ENCODE data around the gene PLA2G4F.

Gene PLA2G4F

GRCh38 chr15:42165106-42165505 lies 8.7 kb upstream of the PLA2G4F start:
- DNase-seq (ENCODE audit: low read depth) = no peak

DNA sequence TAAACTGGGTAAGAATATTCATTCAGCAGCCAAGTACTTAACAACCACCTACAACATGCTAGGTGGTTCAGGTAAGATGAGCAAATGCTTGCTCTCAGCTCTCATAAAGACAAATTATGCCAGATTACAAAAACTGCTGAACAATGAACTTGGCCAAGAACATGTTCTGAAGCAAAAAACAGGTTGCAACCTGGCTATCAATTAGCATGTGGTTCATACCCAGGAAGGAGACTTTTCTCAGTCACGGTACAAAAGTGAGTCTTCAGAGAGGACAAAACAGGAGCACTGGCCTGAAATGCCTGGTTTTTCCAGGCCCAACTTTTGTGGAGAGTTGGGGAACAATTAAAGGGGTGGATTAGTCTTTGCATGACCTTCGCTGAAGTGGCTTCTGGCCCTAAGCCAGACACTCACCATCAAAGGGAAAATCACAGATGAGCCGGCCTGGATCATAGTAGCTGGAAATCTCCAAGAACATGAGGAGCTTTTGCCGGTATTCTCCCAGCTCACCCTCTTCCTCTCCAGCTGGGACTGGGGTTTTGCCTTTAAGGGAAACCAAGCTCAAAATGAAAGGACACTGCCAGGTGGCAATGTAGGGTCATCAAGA lies 7.6 kb upstream of the PLA2G4F start:
- DNase-seq (ENCODE audit: low read depth) = no peak

DNA sequence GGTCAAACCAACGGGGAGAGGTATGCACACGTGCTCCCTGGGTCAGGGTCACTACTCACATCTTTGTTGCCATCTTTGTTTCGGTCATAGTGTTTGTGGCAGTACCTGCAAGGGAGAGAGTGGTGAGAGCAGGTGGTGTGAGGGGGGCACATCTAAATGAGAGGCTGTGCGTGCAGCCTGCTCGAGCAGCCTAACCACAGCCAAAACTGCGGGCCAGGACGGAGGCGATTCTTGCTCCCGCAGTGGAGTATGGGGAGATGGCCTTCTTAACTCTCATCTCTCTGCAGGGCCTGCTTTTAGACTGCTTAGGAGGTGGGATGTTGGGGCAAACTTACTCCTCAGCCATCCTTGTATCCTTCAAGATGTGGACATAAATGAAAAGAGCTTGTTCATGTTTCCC lies 6.9 kb upstream of the PLA2G4F start:
- no peak for DNase-seq (ENCODE audit: low read depth)

DNA sequence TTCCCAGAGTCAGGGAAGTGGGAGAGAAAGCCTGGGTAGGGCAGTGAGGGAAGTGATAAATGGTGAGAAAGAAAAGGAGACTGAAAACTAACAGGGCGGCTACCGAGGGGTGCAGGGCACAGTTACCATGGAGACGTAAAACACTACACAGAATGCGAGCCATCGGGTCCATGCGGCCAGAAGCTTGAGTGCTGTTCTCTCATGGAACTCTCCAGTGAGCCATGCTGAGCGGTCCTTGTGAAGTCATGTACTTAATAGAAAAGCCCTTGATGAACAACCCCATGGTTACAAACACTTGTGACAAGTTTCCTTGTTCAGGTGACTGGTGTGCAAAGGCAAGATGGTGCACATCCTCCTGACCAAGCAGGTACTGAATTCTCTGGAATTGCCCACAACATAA lies 3.7 kb upstream of the PLA2G4F start:
- no peak for DNase-seq (ENCODE audit: low read depth)

DNA sequence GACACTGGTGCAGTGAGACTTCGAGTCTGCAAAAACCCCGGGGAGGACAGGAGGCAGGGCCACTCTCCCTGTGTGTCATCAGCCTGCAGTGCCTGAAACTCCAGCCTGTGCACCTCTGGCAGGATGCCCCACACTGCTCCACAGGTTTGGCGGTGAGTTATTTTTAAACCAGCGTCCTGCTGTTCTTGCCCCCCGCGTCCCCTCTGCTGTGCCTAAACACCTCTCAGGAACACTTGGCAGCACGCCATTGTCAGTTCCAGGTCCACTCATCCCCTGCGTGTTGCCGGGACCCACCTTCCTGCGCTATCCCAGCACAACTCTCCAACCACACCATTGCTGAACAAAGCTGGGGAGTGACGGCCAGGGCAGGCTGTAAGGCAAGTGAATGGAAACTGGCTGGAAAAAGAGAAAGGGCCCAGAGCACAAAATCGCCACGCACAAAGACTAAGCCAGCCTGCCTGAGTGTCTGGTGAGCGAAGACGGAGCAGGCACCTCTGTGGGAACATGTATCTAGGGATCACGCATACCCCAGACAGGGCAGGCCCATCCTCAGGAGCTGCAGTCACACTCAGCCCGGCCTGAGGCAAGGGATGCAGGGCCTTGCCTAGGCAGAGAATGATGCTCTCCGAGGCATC lies 3.1 kb upstream of the PLA2G4F start:
- no peak for DNase-seq (ENCODE audit: low read depth)

- no peak for DNase-seq (ENCODE audit: low read depth)
These were observed 2.5 kb upstream of the PLA2G4F start for GRCh38 chr15:42158941-42159340.

GRCh38 chr15:42157981-42158765 lies 1.7 kb upstream of the PLA2G4F start:
- DNase-seq (ENCODE audit: low read depth) = no peak

- no peak for DNase-seq (ENCODE audit: low read depth)
These were observed 945 bp upstream of the PLA2G4F start for GRCh38 chr15:42157381-42157780.

DNA sequence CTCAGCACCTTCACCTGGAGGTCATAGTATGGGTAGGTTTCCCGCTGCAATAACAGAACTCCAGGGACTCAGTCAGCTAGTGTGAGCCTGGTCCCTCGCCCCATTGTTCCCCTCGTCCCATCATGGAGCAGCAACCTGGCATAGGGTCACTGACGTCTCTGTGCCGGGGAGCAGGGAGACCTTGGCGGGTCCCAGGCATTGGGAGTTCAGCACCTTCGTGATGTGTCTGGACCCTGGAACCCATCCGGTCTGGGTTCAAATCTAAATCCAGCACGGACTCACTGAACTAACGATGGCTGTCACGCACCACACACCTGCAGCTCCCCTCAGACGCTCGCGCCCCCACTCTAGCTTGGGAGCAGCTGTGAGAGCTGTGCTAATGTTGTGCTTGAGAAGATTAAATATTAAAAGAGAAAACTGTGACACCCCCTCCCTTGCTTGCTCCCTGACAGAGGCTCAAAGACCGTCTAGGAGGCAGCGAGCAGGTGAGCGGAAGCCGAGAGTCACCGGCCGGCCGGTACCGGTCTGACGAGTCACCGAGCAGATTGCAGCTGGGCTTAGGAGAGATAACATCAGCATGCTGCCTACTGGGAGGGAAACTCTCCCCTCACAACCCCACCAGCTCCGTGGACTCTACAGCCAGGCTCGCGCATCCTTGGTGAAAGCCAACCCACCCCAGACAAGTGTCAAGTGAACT lies 742 bp downstream of the PLA2G4F start:
- DNase-seq (ENCODE audit: low read depth) = no peak

DNA sequence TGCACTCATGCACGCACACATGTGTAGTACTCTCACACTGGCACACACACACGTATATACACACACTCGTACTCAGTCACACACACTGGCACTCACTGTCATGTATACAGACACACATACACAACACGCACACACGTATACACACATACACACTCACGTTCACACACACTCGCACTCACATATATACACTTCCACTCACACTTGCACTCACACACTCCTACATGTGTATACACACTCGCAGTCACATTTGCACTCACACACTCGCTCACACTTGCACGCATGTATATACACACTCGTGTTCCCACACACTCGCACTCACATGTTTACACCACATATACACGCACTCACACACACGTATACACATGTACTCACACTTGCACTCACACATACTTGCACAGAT lies 1.5 kb downstream of the PLA2G4F start:
- no peak for DNase-seq (ENCODE audit: low read depth)

DNA sequence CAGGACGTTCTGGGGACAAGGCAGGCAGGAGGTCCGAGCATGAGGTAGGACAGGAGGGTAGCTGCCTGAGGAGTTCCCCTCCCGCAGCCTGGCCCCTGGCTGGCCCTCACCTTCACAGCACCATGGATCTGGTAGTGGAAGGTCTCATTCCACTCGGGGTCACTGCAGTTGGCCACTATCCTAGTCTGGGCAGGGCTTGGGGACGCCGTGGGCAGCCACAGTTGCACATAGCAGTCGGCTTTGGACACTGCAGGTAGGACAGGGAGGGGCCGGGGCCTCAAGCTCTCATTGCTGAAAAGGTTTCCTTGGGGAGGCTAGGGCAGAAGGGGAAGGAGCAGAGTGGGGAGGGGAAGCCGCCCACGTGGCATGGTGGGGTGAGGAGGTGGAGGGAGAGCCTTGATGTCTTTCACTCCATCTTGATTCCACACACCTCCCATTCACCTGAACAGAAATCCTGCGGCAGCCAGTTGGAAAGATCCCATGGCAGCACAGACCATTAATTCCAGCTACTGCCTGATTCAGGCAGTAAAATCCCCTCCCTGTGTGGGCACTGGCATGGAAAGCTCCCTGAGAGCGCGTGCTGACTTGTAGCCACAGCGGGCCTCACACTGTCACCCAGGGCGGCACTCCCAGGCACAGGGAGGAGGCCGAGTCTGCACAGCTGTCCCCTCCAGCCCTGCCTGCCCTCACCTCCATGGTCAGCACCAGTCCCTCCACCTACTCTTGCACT lies 2.1 kb downstream of the PLA2G4F start:
- no peak for DNase-seq (ENCODE audit: low read depth)

DNA sequence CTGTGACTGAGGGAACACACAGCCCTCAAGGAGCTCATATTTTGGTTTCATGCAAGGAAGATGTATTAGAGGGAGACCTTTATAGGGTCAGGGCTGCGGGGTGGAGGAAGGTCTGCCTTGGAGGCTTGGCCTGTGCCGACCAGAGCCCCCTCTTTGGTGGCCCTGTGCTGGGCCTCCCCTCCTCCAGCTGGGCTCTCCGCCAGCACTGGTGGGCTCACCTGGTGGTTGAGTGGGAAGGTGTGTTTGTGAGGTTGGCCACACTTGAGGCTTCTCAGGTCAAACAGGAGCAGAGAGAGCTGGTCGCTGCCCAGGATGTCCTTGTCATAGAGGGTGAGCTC lies 2.6 kb downstream of the PLA2G4F start:
- no peak for DNase-seq (ENCODE audit: low read depth)

DNA sequence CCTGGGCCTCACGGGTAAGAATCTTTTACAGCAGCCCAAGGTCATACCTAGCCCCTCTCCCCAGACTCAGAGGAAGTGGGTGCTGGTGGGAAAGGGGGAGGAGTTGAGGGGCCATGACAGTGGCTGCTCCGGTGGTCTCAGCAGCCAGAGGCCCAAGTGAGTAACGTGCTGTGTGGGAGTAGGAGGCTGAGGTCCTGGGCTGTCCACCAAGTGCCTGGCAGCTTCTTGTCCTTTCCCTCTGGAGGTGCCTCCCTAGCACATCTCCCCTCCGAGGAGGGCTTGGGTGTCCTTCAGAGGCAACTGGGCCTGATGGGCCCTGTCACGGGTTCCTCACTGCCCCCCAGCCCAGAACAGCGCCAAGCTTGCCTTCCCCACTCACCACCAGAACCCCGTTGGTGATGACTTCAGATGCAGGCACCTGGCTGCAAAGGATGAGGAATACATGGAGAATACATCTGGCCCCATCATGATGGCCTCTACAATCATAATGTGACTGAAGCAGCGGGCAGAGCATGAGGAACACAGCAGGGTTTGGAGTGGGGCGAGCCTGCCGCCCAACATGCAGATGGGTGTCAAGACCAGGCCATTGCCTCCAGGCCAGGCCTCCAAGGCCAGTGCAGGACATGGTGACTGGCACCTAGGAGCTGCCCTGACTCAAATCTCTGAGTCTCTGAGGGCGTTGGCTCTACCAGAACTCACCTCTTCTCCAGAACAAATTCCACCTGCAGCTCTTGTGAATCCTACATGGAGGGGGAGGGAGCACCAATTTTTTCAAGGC lies 3.3 kb downstream of the PLA2G4F start:
- DNase-seq (ENCODE audit: low read depth) = no peak

DNA sequence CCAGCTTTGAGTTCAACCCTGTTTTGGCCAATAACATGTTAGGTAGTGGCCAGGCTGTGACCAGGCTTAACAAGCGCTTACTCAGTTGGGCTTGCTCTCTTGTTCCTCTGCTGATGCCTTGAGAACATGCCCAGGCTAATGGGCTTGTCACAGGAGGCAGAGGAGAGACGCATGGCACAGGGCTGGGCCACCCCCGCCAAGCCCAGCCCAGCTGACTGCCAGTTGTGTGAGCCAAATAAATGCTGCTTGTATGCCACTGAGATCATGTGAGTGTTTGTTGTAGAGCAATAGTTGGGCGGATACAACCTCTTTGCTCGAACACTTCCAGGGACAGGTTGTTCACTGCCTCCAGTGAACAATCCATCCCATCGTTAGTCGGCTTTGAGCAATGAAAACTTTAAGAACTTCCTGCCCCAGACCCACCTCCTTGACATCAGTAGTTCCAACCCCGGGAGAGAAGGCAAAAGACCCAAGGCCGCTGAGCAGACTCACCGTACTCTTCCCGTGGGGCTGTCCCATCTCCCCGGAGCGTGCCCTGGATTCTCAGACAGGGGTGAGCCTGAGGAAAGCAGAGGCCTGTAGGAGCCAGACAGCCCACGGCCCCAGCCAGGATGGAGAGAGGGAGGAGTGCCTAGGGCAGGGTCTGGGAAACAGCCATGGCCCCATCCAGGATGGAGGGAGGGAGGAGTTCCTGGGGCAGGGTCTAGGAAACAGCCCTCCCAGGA lies 4.1 kb downstream of the PLA2G4F start:
- DNase-seq (ENCODE audit: low read depth) = no peak

- no peak for DNase-seq (ENCODE audit: low read depth)
These were observed 4.7 kb downstream of the PLA2G4F start for GRCh38 chr15:42151736-42152135.

DNA sequence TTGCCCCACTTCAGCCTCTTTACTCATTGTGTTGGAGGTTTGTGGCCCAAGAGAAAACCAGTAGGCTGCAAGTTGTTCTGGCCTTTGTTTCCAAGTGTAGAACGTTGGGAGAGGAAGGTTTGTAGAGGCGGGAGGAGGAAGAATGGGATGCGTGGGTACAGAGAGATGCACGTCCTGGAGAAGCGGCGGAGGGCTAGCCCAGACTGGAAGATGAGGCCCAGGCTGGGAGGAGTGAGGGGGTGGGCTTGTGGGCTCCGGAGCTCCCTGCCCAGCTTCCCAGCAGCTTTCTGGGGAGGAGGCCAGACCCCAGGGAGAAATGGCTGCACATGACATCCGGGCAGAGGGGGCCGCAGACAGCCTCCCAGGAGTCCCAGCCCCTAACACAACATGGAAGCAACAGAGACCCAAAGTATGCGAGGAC lies 5.3 kb downstream of the PLA2G4F start:
- no peak for DNase-seq (ENCODE audit: low read depth)

DNA sequence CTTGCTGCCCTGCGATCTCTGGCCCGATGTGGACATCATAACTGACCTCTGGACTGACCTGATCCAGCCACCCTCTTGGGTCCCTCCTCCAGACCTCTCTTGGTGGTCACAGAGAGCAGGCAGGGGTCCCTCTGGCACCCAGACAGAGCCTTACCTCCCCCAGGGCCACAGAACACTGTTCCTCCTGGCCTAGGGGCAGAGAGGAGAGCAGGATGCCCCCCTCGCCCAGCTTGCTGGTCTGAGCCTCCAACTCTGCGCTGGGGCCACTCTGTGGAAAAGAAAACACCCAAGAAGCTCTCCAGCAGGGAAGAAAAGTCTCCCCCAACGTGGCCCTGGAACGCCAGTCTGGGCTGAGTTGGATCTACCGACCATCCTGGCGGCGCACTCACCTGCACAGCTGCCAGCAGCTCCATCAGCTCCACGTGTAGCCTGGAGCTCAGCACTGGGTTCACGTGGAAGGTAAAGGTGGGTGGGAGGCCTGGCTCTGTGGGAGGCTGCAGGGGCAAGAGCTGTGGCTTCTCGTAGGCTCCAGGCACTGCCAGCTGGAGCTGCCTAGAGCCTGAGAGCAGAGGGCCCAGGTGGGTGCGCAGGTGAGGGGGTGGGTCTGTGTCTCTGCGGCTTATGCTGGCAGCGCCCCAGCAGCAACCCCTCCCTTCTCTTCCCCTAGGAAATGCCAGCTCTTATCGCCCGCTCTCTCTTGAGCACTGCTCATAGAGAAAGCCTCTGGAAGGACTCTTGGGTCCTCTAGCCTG lies 6.0 kb downstream of the PLA2G4F start:
- DNase-seq (ENCODE audit: low read depth) = no peak

DNA sequence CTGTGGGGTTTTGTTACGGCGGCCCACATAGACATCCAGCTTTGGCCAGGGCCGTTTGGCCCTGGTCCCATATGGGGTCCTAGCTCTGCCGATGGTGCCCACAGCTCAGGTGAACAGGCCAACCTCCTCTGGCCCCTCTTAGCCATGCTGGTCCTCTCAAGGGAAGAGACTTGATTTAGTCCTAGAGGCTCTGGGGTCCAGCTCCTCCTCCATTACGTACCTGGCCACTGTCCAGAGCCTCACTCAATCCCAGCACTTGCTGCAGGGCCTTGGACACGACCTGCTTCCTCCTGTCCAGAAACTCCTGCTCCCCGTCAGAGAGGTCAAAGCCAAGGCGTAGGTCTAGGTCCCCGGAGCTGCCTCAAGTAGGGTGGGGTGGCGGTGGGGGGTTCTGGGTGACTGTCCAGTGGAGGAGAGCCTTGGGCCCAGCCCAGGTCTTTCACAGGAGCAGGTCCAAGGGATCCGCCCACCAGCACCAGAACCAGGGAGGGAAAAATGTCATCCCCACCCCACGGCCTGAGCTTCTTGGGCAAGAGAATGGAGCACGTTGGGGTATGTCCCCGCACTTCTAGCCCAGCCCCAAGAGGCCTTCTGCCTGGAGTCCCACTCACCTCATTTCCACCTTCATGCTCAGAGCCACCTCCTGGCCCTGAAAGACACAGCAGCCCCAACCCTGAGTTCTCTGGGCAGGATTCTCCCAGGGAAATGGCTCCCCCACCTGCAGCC lies 6.8 kb downstream of the PLA2G4F start:
- DNase-seq (ENCODE audit: low read depth) = no peak

DNA sequence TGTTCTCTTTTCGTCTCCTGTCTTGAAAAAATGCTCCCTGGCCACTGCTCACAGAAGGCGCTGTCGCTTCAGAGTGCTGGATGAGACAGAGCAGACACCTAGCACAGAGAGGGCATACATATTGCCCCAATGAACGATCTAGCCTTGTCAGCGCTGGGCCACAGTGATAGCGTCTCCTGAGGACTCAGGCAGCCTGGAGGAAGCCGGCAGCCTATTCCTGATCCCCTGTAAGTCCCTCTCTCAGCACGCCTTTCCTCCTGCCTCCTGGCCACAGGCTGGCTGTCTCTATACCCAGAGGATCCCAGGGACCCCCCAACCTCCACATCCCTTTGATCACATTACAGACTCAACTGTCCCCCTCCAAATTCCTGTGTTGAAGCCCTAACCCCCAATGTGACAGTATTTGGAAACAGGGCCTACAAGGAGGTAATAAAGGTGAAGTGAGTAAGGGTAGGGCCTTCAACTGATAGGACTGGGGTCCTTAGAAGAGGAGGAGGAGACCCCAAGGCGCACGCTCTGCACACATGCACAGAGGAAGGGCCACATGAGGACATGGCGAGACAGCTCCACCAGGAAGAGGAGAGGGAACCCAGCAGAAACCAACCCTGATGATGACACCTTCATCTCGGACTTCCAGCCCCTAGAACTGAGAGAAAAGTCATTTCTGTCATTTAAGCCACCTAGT lies 7.5 kb downstream of the PLA2G4F start:
- DNase-seq (ENCODE audit: low read depth) = no peak
